GM23248 (cell line): Measurements from ENCODE around the gene XPO6.

Experiments
- EZH2 ChIP-seq: fragments of 200-600 bp; sonication (generic); IDR thresholded peaks from 2 replicates; pipeline ENCODE4 v1.6.1; 2018; ENCODE audit warnings: antibody characterized with exemption, mild to moderate bottlenecking; ENCODE audit not compliant: insufficient read depth, poor library complexity, severe bottlenecking
- EZH2phosphoT487 ChIP-seq: fragments of 200-600 bp; sonication (generic); IDR thresholded peaks from 2 replicates; pipeline ENCODE4 v1.6.1; 2018; ENCODE audit warnings: antibody characterized with exemption, moderate library complexity, mild to moderate bottlenecking, low read depth; ENCODE audit not compliant: insufficient read depth

- no peak for TF ChIP-seq EZH2
- TF ChIP-seq EZH2phosphoT487: no peak
Measured at GRCh38 chr16:28096983-28097899, 114.5 kb downstream of the XPO6 start.
